ENCODE data around the gene SLC45A3. TPM values are rescaled to one million over a fixed set of nuclear protein-coding genes. Genes with fewer than 3 reads are reported as not detected.
A peak's percentile ranks its signal among the peaks of the same experiment; 100 is the strongest.
"Not testable (repeated sequence)": the region's sequence is repeated elsewhere in the genome, so short reads cannot be mapped to it uniquely, and the experiment has no call there.

The SLC45A3 gene, protein sequence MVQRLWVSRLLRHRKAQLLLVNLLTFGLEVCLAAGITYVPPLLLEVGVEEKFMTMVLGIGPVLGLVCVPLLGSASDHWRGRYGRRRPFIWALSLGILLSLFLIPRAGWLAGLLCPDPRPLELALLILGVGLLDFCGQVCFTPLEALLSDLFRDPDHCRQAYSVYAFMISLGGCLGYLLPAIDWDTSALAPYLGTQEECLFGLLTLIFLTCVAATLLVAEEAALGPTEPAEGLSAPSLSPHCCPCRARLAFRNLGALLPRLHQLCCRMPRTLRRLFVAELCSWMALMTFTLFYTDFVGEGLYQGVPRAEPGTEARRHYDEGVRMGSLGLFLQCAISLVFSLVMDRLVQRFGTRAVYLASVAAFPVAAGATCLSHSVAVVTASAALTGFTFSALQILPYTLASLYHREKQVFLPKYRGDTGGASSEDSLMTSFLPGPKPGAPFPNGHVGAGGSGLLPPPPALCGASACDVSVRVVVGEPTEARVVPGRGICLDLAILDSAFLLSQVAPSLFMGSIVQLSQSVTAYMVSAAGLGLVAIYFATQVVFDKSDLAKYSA
- 0.26 TPM for polyA plus RNA-seq (2012; ENCODE audit: insufficient read depth, insufficient read length, low read depth)

DNA sequence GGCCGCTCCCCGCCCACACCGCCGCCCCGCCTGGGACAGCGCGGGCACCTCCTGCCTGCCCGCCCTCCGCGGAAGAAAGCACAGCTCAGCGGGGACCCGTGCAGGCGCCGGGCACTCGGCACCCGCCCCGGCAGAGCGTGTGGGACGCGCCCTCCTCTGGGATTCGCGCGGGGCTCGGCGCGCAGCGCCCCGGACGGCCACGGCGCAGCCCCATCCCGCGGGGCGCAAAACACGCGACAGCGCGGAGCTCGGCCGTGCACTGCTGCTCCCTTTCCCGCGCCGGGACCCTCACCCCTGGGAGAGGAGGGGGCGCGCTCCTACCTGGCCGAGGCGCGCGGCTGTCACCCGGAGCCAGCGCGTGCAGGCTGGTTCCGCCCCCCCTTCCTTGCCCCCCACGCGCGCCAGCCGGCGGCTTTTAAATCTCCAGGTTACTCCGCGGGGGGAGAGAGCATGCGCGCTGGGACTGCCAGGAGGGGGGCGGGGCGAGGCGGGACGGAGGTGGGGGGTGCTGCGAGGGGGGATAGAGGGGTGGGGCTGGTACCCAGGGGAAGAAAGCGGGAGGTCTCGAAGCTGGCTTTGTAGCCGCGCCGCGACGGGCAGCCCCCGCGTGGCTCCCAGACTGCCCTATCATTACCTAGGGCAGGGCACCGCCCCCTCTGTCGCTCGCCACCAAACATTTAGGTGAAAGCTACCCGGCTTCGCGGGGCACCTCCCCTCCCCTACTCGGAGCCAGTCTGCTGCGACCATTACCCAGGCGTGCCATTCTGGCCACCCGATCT, at the start of gene SLC45A3:
TSS of gene SLC45A3 (minus strand) at position 437 of the 779 bp plus-strand sequence. CDS start 15,853 bp downstream, outside the sequence.
- H3K4me3 ChIP-seq (ENCODE audit: low read depth, low read length) = peak within 1 kb of the TSS; percentile 61
- no peaks in the 10 kb centered on the region for H3K9me3 ChIP-seq
- H3K4me1 ChIP-seq = no peaks in the 10 kb centered on the region
- peaks cover 7% of the 10 kb centered on the region; the same call in 1 of the 2 replicates for H3K27me3 ChIP-seq
- TF ChIP-seq, protein P1, sequence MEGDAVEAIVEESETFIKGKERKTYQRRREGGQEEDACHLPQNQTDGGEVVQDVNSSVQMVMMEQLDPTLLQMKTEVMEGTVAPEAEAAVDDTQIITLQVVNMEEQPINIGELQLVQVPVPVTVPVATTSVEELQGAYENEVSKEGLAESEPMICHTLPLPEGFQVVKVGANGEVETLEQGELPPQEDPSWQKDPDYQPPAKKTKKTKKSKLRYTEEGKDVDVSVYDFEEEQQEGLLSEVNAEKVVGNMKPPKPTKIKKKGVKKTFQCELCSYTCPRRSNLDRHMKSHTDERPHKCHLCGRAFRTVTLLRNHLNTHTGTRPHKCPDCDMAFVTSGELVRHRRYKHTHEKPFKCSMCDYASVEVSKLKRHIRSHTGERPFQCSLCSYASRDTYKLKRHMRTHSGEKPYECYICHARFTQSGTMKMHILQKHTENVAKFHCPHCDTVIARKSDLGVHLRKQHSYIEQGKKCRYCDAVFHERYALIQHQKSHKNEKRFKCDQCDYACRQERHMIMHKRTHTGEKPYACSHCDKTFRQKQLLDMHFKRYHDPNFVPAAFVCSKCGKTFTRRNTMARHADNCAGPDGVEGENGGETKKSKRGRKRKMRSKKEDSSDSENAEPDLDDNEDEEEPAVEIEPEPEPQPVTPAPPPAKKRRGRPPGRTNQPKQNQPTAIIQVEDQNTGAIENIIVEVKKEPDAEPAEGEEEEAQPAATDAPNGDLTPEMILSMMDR (IDR thresholded peaks at IDR 0.05; ENCODE audit: low read depth, low read length) = no peak
- H3K36me3 ChIP-seq = no peaks in the 10 kb centered on the region
- DNase-seq = peak; percentile 41

DNA sequence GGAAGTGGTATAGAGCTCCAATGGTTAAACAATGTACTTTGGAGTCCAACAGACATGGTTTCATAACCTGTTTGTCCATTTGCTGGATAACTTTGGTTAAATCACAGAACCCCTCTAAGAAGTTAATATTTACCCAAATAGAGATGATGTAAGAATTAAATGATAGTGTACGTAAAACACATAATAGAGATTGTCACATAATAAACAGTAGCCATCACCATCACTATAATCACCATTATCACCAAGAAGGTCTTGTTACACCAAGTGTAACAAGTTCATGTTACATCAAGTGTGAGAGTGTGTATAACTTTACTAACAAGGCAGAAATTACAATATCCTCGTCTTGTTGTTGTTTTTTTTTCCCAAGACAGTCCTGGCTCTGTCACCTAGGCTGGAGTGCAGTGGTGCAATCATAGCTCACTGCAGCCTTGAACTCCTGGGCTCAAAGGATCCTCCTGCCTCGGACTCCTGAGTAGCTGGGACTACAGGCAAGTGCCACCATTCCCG, 46.4 kb upstream of the SLC45A3 start:
- H3K36me3 ChIP-seq = peaks cover 86% of the 10 kb centered on the region
- TF ChIP-seq, protein P1 (IDR thresholded peaks at IDR 0.05; ENCODE audit: low read depth, low read length) = no peak
- DNase-seq = no peak
- H3K9me3 ChIP-seq = no peaks in the 10 kb centered on the region
- H3K4me3 ChIP-seq (ENCODE audit: low read depth, low read length) = no peak overlapping the region
- no peaks in the 10 kb centered on the region for H3K4me1 ChIP-seq
- H3K27me3 ChIP-seq = no peaks in the 10 kb centered on the region

DNA sequence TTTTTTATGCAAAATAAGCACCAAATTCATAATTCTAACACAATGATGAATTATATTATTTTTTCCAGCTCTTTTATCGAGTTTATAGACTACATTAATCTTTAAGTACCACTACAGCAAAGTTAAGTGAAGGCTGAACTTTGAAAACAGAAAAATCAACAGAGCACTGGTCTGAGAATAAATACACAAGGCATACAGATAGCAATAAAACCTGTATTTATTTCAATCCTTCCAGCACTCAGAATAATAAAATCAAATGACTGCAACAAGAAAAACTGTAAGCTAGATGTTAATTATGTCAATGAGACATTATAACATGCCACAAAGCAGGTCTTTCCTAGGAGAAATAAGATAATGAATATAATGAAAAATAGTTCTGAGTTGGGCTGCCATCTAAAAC, 45.2 kb upstream of the SLC45A3 start:
- no peaks in the 10 kb centered on the region for H3K9me3 ChIP-seq
- H3K4me3 ChIP-seq (ENCODE audit: low read depth, low read length) = no peak overlapping the region
- H3K27me3 ChIP-seq = no peaks in the 10 kb centered on the region
- no peak for DNase-seq
- no peaks in the 10 kb centered on the region for H3K4me1 ChIP-seq
- H3K36me3 ChIP-seq = peaks cover 85% of the 10 kb centered on the region
- TF ChIP-seq, protein P1 (IDR thresholded peaks at IDR 0.05; ENCODE audit: low read depth, low read length) = no peak

DNA sequence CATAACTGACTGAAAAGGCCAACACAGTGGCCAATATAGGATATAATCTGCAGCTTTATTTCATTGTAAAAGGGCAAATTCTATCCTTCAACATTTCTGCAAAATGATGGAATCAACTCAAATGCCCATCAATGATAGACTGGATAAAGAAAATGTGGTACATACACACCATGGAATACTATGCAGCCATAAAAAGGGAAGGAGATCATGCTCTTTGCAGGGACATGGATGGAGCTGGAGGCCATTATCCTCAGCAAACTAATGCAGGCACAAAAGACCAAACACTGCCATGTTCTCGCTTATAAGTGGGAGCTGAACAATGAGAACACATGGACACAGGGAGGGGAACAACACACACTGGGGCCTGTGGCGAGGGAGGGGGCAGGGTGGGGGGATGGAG, 40.4 kb upstream of the SLC45A3 start:
- H3K4me3 ChIP-seq (ENCODE audit: low read depth, low read length); DNase-seq; H3K4me1 ChIP-seq; H3K9me3 ChIP-seq; H3K27me3 ChIP-seq: not testable (repeated sequence)
- peaks cover 94% of the 10 kb centered on the region for H3K36me3 ChIP-seq

DNA sequence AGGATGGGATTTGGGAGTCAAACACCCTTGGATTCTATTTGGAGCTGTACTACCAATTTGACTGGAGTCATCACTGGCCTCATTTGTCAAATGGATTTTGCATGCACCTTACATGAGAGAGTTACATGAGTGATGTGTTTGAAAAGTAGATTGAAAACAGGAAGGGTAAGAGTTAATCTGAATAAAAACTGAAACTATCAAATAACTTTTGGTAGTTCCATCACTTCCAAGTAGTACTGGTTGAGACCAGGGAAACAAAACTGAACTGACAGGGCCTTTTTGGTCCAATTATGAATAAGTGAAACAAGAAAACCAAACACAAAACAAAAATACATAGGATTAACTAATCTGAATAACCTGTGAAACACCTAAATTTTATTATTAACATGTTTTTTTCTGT, 39.5 kb upstream of the SLC45A3 start:
- no peak overlapping the region for H3K4me3 ChIP-seq (ENCODE audit: low read depth, low read length)
- TF ChIP-seq, protein P1 (IDR thresholded peaks at IDR 0.05; ENCODE audit: low read depth, low read length) = no peak
- H3K27me3 ChIP-seq = no peaks in the 10 kb centered on the region
- H3K4me1 ChIP-seq = no peaks in the 10 kb centered on the region
- H3K9me3 ChIP-seq = no peaks in the 10 kb centered on the region
- peaks cover 93% of the 10 kb centered on the region for H3K36me3 ChIP-seq
- no peak for DNase-seq

DNA sequence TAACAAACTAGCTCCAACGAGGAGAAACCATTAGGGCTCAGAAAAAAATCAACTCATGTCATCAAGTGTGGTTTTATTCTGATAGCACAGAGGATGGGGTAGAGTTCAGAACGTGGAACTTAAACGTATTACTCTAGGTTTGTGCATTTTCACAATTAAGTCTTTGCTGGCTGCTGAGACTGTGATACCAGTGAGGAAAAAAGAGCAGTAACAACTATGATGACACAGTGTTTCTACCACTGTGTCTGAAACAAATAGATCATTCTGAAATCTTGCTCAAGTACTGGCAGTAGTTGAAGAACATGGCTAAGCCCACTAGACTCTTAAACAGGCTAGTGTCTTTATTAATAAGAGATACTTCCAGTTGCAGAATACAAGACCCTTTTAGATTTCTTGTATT, 38.7 kb upstream of the SLC45A3 start:
- no peak for DNase-seq
- Histone ChIP-seq H3K27me3 (no peaks in the 10 kb centered on the region), H3K4me1 (no peaks in the 10 kb centered on the region), H3K4me3 (ENCODE audit: low read depth, low read length) (no peak overlapping the region), H3K9me3 (no peaks in the 10 kb centered on the region), H3K36me3 (peaks cover 91% of the 10 kb centered on the region)
- TF ChIP-seq, protein P1 (IDR thresholded peaks at IDR 0.05; ENCODE audit: low read depth, low read length) = no peak

Measured in BE2C (cell line).